ENCODE data around the gene AQP2. TPM values are rescaled to one million over a fixed set of nuclear protein-coding genes. Genes with fewer than 3 reads are reported as not detected.

AQP2 gene
- total RNA-seq, 2 donors from 2014 or later: 2.7 TPM; not detected in 1

- no peak for DNase-seq (ENCODE audit: low spot score)
- Histone ChIP-seq H3K36me3 (no peaks in the 10 kb centered on the region), H3K4me1 (replicated peaks) (no peaks in the 10 kb centered on the region), H3K27ac (no peak overlapping the region), H3K9me3 (no peaks in the 10 kb centered on the region), H3K27me3 (replicated peaks; ENCODE audit: insufficient read depth) (no peaks in the 10 kb centered on the region), H3K4me3 (no peak overlapping the region)
- TF ChIP-seq POLR2A (IDR thresholded peaks at IDR 0.05) (no peak), CTCF (IDR thresholded peaks at IDR 0.05) (no peak), POLR2AphosphoS5 (IDR thresholded peaks at IDR 0.05) (no peak)
- intact Hi-C loops (cut with DNase I): no loop called here
Measured at GRCh38 chr12:50004696-50005095, 54.2 kb downstream of the AQP2 start.

GRCh38 chr12:50005175-50005574 is 54.6 kb downstream of the AQP2 start:
- Histone ChIP-seq H3K36me3 (no peaks in the 10 kb centered on the region), H3K4me1 (replicated peaks) (no peaks in the 10 kb centered on the region), H3K9me3 (no peaks in the 10 kb centered on the region), H3K4me3 (no peak overlapping the region), H3K27ac (no peak overlapping the region), H3K27me3 (replicated peaks; ENCODE audit: insufficient read depth) (no peaks in the 10 kb centered on the region)
- DNase-seq (ENCODE audit: low spot score): no peak
- WGBS: 76% methylated on average over 3 of the region's 3 CpGs
- TF ChIP-seq POLR2AphosphoS5 (IDR thresholded peaks at IDR 0.05) (no peak), POLR2A (IDR thresholded peaks at IDR 0.05) (no peak), CTCF (IDR thresholded peaks at IDR 0.05) (no peak)
- intact Hi-C loops (cut with DNase I): no loop called here

- TF ChIP-seq POLR2AphosphoS5 (IDR thresholded peaks at IDR 0.05): no peak
- no peak for TF ChIP-seq CTCF (IDR thresholded peaks at IDR 0.05)
- TF ChIP-seq POLR2A (IDR thresholded peaks at IDR 0.05): no peak
- no peaks in the 10 kb centered on the region for H3K36me3 ChIP-seq
- DNase-seq (ENCODE audit: low spot score): no peak
- intact Hi-C loops (cut with DNase I): no loop called here
- no peak overlapping the region for H3K4me3 ChIP-seq
- 94% methylated on average over 7 of the region's 7 CpGs for WGBS
- H3K9me3 ChIP-seq: no peaks in the 10 kb centered on the region
- no peaks in the 10 kb centered on the region for H3K4me1 ChIP-seq (replicated peaks)
- H3K27me3 ChIP-seq (replicated peaks; ENCODE audit: insufficient read depth): no peaks in the 10 kb centered on the region
- H3K27ac ChIP-seq: no peak overlapping the region
Measured at GRCh38 chr12:50006280-50006679, 55.7 kb downstream of the AQP2 start.

GRCh38 chr12:50006754-50007442 is 56.4 kb downstream of the AQP2 start:
- Histone ChIP-seq H3K27ac (no peak overlapping the region), H3K27me3 (replicated peaks; ENCODE audit: insufficient read depth) (no peaks in the 10 kb centered on the region), H3K9me3 (no peaks in the 10 kb centered on the region), H3K4me3 (no peak overlapping the region), H3K4me1 (replicated peaks) (no peaks in the 10 kb centered on the region), H3K36me3 (no peaks in the 10 kb centered on the region)
- TF ChIP-seq POLR2A (IDR thresholded peaks at IDR 0.05) (no peak), CTCF (IDR thresholded peaks at IDR 0.05) (no peak), POLR2AphosphoS5 (IDR thresholded peaks at IDR 0.05) (no peak)
- no peak for DNase-seq (ENCODE audit: low spot score)
- WGBS: 72% methylated on average over 1 of the region's 1 CpG
- intact Hi-C loops (cut with DNase I): no loop called here

Other genes with a start within 250 kb of the AQP2 start
- gene FMNL3, start 243.3 kb upstream of the AQP2 start, total RNA-seq: 10 to 100 TPM in 1 of 2 donors, 1 to 10 TPM in 1; 4.5 to 52.9 TPM
- 100 to 1,000 TPM; 541 to 778 TPM for gene TMBIM6, start 209.2 kb upstream of the AQP2 start, total RNA-seq
- 10 to 100 TPM; 17.3 to 63.1 TPM for gene NCKAP5L, start 122.3 kb upstream of the AQP2 start, total RNA-seq
- gene BCDIN3D, start 107.6 kb upstream of the AQP2 start, total RNA-seq: 1 to 10 TPM; 3.0 to 8.0 TPM
- gene FAIM2, start 46.8 kb upstream of the AQP2 start, total RNA-seq: 10 to 100 TPM in 1 of 2 donors, 1 to 10 TPM in 1; 2.8 to 12.0 TPM
- 10 to 100 TPM in 1 of 2 donors, 1 to 10 TPM in 1; 3.4 to 25.8 TPM for gene AQP5, start 11.1 kb downstream of the AQP2 start, total RNA-seq
- gene AQP6, start 22.2 kb downstream of the AQP2 start, total RNA-seq: under 1 TPM in 1 of 2 donors, not detected in 1; 0.40 TPM
- gene RACGAP1, start 74.8 kb downstream of the AQP2 start, total RNA-seq: 10 to 100 TPM in 1 of 2 donors, 1 to 10 TPM in 1; 9.1 to 18.9 TPM
- gene ASIC1, start 106.9 kb downstream of the AQP2 start, total RNA-seq: 1 to 10 TPM; 2.7 to 3.2 TPM
- gene SMARCD1, start 134.6 kb downstream of the AQP2 start, total RNA-seq: 10 to 100 TPM; 72.9 to 90.1 TPM
- 1 to 10 TPM in 1 of 2 donors, under 1 TPM in 1; 0.27 to 3.4 TPM for gene GPD1, start 153.3 kb downstream of the AQP2 start, total RNA-seq
- gene COX14, start 161.5 kb downstream of the AQP2 start, total RNA-seq: 10 to 100 TPM; 59.9 to 84.6 TPM
- 10 to 100 TPM; 27.6 to 41.7 TPM for gene CERS5, start 216.6 kb downstream of the AQP2 start, total RNA-seq

All from prostate gland (tissue), 2 donors.